Keratinocyte (primary cell): Measurements from ENCODE around the gene CAMKMT. TPM values are rescaled to one million over a fixed set of nuclear protein-coding genes. Genes with fewer than 3 reads are reported as not detected.

Experiments used
- DNase-seq: peaks from one replicate; pipeline ENCODE4 v3.0.0-alpha.2; 2011; ENCODE audit warnings: low read depth, missing footprints, low spot score
- FAIRE-seq: peaks from 2 replicates; lab custom pipeline; 2011; peaks lifted over from hg19 to GRCh38; lab: Jason Lieb, UNC
- H2AFZ ChIP-seq: 2 replicates; pipeline ENCODE4 v1.6.0; 2012; ENCODE audit warnings: low read length, control low read depth, inconsistent platforms; ENCODE audit not compliant: control insufficient read depth
- H3K27ac ChIP-seq: 2 replicates; pipeline ENCODE4 v1.5.1; 2011; ENCODE audit warnings: low read length; ENCODE audit not compliant: control insufficient read depth, insufficient read depth
- H3K27me3 ChIP-seq: 3 replicates; pipeline ENCODE4 v1.6.0; 2011; ENCODE audit warnings: low read length; ENCODE audit not compliant: control insufficient read depth, insufficient read depth; ENCODE audit errors: extremely low read depth
- H3K36me3 ChIP-seq, 2 experiments: 2 replicates in 1 of 2; 3 replicates in 1 of 2; pipeline ENCODE4 v1.5.1; 2011; ENCODE audit warnings: low read length in 2 of 2, mild to moderate bottlenecking in 1 of 2; ENCODE audit not compliant: control insufficient read depth in 2 of 2, insufficient read depth in 2 of 2; ENCODE audit errors: extremely low read depth in 1 of 2
- H3K4me1 ChIP-seq: 3 replicates; pipeline ENCODE4 v1.5.1; 2011; ENCODE audit warnings: low read length; ENCODE audit not compliant: control insufficient read depth, insufficient read depth; ENCODE audit errors: extremely low read depth
- H3K4me2 ChIP-seq: 3 replicates; pipeline ENCODE4 v1.6.0; 2011; ENCODE audit warnings: low read depth, low read length; ENCODE audit not compliant: control insufficient read depth, insufficient read depth; ENCODE audit errors: extremely low read depth
- H3K4me3 ChIP-seq, 3 experiments: fragments of 200-600 bp in 1 of 3; sonication (generic) in 1 of 3; 2 replicates in 2 of 3; 3 replicates in 1 of 3; pipeline ENCODE4 v1.5.1; 2011 to 2016; ENCODE audit warnings: low read length in 3 of 3, mild to moderate bottlenecking in 3 of 3, control low read depth in 2 of 3, inconsistent platforms in 1 of 3, low read depth in 1 of 3, mixed read lengths in 1 of 3, mixed run types in 1 of 3, moderate library complexity in 1 of 3; ENCODE audit not compliant: control insufficient read depth in 2 of 3, insufficient read depth in 2 of 3; ENCODE audit errors: extremely low read depth in 1 of 3
- H3K79me2 ChIP-seq: 2 replicates; pipeline ENCODE4 v1.6.0; 2012; ENCODE audit warnings: low read length; ENCODE audit not compliant: control insufficient read depth, insufficient read depth
- H3K9ac ChIP-seq: 3 replicates; pipeline ENCODE4 v1.6.0; 2011; ENCODE audit warnings: low read length; ENCODE audit not compliant: control insufficient read depth, insufficient read depth; ENCODE audit errors: extremely low read depth
- H3K9me1 ChIP-seq: 3 replicates; pipeline ENCODE4 v1.6.0; 2011; ENCODE audit warnings: low read length; ENCODE audit not compliant: control insufficient read depth, insufficient read depth; ENCODE audit errors: extremely low read depth
- H3K9me3 ChIP-seq: 2 replicates; pipeline ENCODE4 v1.5.1; 2012; ENCODE audit warnings: low read depth, low read length; ENCODE audit not compliant: control insufficient read depth
- H4K20me1 ChIP-seq: 3 replicates; pipeline ENCODE4 v1.6.0; 2011; ENCODE audit warnings: low read length; ENCODE audit not compliant: control insufficient read depth, insufficient read depth; ENCODE audit errors: extremely low read depth
- EZH2 ChIP-seq: IDR thresholded peaks from one replicate; pipeline ENCODE4 v1.6.1; 2012; ENCODE audit warnings: inconsistent platforms, mild to moderate bottlenecking, low read length, moderate library complexity
- dilution Hi-C: fragments of 300-500 bp; cut with MboI; formaldehyde crosslinking; loops from one replicate; pipeline ENCODE4 v1.7.0; 2020; ENCODE audit warnings: low sequenced_read_pairs; ENCODE audit not compliant: extremely low pct_ligation_motif_present
- polyA plus RNA-seq, 5 experiments: library from polyadenylated mRNA; depleted of rRNA in 3 of 5; stranded (reverse) in 3 of 5; stranded (forward) in 1 of 5; unstranded in 1 of 5; fragments of >200 nt; gene quantifications; 1 replicate in 1 of 5; 2 replicates in 3 of 5; 3 replicates in 1 of 5; pipeline versions ENCODE4 v1.2.1 to v1.2.3, GENCODE V29; 2011 to 2012; ENCODE audit warnings: missing spikeins in 2 of 5, low read depth in 1 of 5, low replicate concordance in 1 of 5
- TF ChIP-seq, protein P1 (sequence below), 3 experiments: IDR thresholded peaks in 1 of 3; conservative IDR thresholded peaks in 1 of 3; optimal IDR thresholded peaks in 1 of 3; 2 replicates in 2 of 3; 3 replicates in 1 of 3; pipeline versions ENCODE3 to v1.5.1; 2011; ENCODE audit warnings: low read length in 3 of 3, mild to moderate bottlenecking in 3 of 3, moderate library complexity in 2 of 3, control low read depth in 1 of 3, inconsistent platforms in 1 of 3; ENCODE audit not compliant: insufficient read depth in 2 of 3; ENCODE audit errors: extremely low read depth in 1 of 3

CAMKMT gene
- polyA plus RNA-seq, 1 donor (not counting 4 experiments of a cell fraction or from before 2014, with no cell fraction given) = 9.9 TPM

DNA sequence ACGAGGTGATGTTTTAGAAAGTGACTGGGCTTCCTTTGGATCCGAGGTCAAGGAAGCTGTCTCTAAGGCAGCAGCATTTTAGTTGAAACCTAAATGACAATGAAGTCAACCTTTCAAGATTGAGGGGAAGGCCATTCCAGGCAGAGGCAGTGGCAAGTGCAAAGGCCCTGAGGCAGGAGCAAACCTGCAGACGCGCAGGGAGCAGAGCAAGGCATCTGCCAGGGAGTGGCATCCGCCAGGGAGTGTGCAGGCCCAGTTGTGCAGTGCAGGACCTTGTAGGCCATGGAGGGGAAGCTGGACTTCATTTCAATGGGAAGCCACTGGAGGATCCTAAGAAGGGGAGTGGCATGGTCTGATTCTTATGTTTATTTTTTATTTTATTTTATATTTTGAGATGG lies 425.1 kb downstream of the CAMKMT start:
- no peaks in the 10 kb centered on the region for H3K79me2 ChIP-seq
- no peaks in the 10 kb centered on the region for H4K20me1 ChIP-seq
- H2AFZ ChIP-seq = no peak overlapping the region
- no peaks in the 10 kb centered on the region for H3K4me1 ChIP-seq
- DNase-seq (no peak), FAIRE-seq (no peak)
- no peak overlapping the region for H3K4me3 ChIP-seq
- H3K9me3 ChIP-seq = no peaks in the 10 kb centered on the region
- H3K27me3 ChIP-seq = peaks cover 9% of the 10 kb centered on the region
- dilution Hi-C loops = no loop called here
- H3K4me2 ChIP-seq = no peak overlapping the region
- no peaks in the 10 kb centered on the region for H3K9me1 ChIP-seq
- no peak overlapping the region for H3K9ac ChIP-seq
- no peak overlapping the region for H3K27ac ChIP-seq
- no peaks in the 10 kb centered on the region for H3K36me3 ChIP-seq
- TF ChIP-seq EZH2 = no peak
- TF ChIP-seq, protein P1, sequence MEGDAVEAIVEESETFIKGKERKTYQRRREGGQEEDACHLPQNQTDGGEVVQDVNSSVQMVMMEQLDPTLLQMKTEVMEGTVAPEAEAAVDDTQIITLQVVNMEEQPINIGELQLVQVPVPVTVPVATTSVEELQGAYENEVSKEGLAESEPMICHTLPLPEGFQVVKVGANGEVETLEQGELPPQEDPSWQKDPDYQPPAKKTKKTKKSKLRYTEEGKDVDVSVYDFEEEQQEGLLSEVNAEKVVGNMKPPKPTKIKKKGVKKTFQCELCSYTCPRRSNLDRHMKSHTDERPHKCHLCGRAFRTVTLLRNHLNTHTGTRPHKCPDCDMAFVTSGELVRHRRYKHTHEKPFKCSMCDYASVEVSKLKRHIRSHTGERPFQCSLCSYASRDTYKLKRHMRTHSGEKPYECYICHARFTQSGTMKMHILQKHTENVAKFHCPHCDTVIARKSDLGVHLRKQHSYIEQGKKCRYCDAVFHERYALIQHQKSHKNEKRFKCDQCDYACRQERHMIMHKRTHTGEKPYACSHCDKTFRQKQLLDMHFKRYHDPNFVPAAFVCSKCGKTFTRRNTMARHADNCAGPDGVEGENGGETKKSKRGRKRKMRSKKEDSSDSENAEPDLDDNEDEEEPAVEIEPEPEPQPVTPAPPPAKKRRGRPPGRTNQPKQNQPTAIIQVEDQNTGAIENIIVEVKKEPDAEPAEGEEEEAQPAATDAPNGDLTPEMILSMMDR (optimal IDR thresholded peaks at IDR 0.05 in 1 of 3, IDR thresholded peaks at IDR 0.05 in 1 of 3, conservative IDR thresholded peaks at IDR 0.05 in 1 of 3; ENCODE audit: extremely low read depth in 1 of 3, insufficient read depth in 2 of 3, low read length in 3 of 3) = no peak

GRCh38 chr2:44787663-44788062 lies 425.9 kb downstream of the CAMKMT start:
- Histone ChIP-seq H3K36me3 (no peaks in the 10 kb centered on the region), H3K9ac (no peak overlapping the region), H3K9me3 (no peaks in the 10 kb centered on the region), H3K79me2 (no peaks in the 10 kb centered on the region), H3K4me1 (no peaks in the 10 kb centered on the region), H4K20me1 (no peaks in the 10 kb centered on the region), H3K9me1 (no peaks in the 10 kb centered on the region), H3K4me3 (no peak overlapping the region), H3K4me2 (no peak overlapping the region), H2AFZ (no peak overlapping the region), H3K27me3 (peaks cover 9% of the 10 kb centered on the region), H3K27ac (no peak overlapping the region)
- DNase-seq (no peak), FAIRE-seq (no peak)
- TF ChIP-seq, protein P1 (optimal IDR thresholded peaks at IDR 0.05 in 1 of 3, IDR thresholded peaks at IDR 0.05 in 1 of 3, conservative IDR thresholded peaks at IDR 0.05 in 1 of 3; ENCODE audit: extremely low read depth in 1 of 3, insufficient read depth in 2 of 3, low read length in 3 of 3) = no peak
- TF ChIP-seq EZH2 = no peak
- dilution Hi-C loops = no loop called here
